Activated CD8-positive, alpha-beta T cell treated with anti-CD3 and anti-CD28 coated beads for 36 hours (primary cell): ENCODE results near the gene PLD4. TPM values are rescaled to one million over a fixed set of nuclear protein-coding genes. Genes with fewer than 3 reads are reported as not detected.
"Not testable (repeated sequence)": the region's sequence is repeated elsewhere in the genome, so short reads cannot be mapped to it uniquely, and the experiment has no call there.

Experiments used
- ATAC-seq: fragments of 200-7000 bp; cut with Tn5 transposase; one replicate; pipeline ENCODE4 v1.10.0; 2021; ENCODE audit warnings: mild to moderate bottlenecking, moderate library complexity
- CTCF ChIA-PET: fragments of 350-600 bp; sonication (Branson Sonifier 250); formaldehyde crosslinking; loops from one replicate; lab custom pipeline; 2021; ENCODE audit warnings: antibody characterized with exemption; lab: Charles Lee
- POLR2A ChIA-PET: fragments of 350-600 bp; sonication (Branson Sonifier 250); formaldehyde crosslinking; loops from one replicate; lab custom pipeline; 2021; ENCODE audit warnings: antibody characterized with exemption; lab: Charles Lee
- DNase-seq: peaks from one replicate; pipeline ENCODE4 v3.0.0-alpha.2; 2020
- H3K27ac Mint-ChIP-seq: one replicate; pipeline ENCODE4 v1.8.0; 2021; ENCODE audit warnings: mild to moderate bottlenecking, mixed read lengths
- H3K27me3 Mint-ChIP-seq: one replicate; pipeline ENCODE4 v1.8.0; 2021; ENCODE audit warnings: mixed read lengths
- H3K36me3 Mint-ChIP-seq: one replicate; pipeline ENCODE4 v1.8.0; 2021; ENCODE audit warnings: low read depth, mixed read lengths
- H3K4me1 Mint-ChIP-seq: one replicate; pipeline ENCODE4 v1.8.0; 2021; ENCODE audit warnings: low read depth, mixed read lengths
- H3K4me3 Mint-ChIP-seq: one replicate; pipeline ENCODE4 v1.8.0; 2021; ENCODE audit warnings: mild to moderate bottlenecking, moderate library complexity, mixed read lengths
- H3K9me3 Mint-ChIP-seq: one replicate; pipeline ENCODE4 v1.8.0; 2021; ENCODE audit warnings: mixed read lengths
- CTCF ChIP-seq: fragments of 200-600 bp; IDR thresholded peaks from one replicate; pipeline ENCODE4 v1.8.0; 2022; ENCODE audit warnings: antibody characterized with exemption, mild to moderate bottlenecking
- intact Hi-C: fragments of 100-400 bp; cut with micrococcal nuclease; formaldehyde crosslinking; loops from one replicate; pipeline ENCODE4 v1.10.0; 2022
- total RNA-seq, 2 experiments: library from RNA; stranded (reverse); gene quantifications; one replicate each; pipeline ENCODE4 v1.2.3, GENCODE V29; 2021

The PLD4 gene
- total RNA-seq, 2 experiments from 2014 or later: not detected

GRCh38 chr14:104947881-104948735 is 23.4 kb downstream of the PLD4 start:
- ATAC-seq, CTCF ChIA-PET: not testable (repeated sequence)

GRCh38 chr14:104948736-104949031 is 24.0 kb downstream of the PLD4 start:
- H3K27me3 Mint-ChIP-seq: no peaks in the 10 kb centered on the region
- ChIA-PET CTCF (no interaction called here), POLR2A (no interaction called here)

More at GRCh38 chr14:104947881-104948735, 23.4 kb downstream of the PLD4 start:
- DNase-seq, H3K4me3 Mint-ChIP-seq, H3K27me3 Mint-ChIP-seq, H3K4me1 Mint-ChIP-seq, H3K27ac Mint-ChIP-seq, intact Hi-C loops, H3K36me3 Mint-ChIP-seq, POLR2A ChIA-PET, H3K9me3 Mint-ChIP-seq: not testable (repeated sequence)

GRCh38 chr14:104949406-104949955 is 24.8 kb downstream of the PLD4 start:
- H3K27ac Mint-ChIP-seq, H3K36me3 Mint-ChIP-seq, intact Hi-C loops, DNase-seq, H3K4me3 Mint-ChIP-seq, CTCF ChIA-PET, H3K9me3 Mint-ChIP-seq, POLR2A ChIA-PET, H3K27me3 Mint-ChIP-seq, H3K4me1 Mint-ChIP-seq, ATAC-seq: not testable (repeated sequence)

More at GRCh38 chr14:104948736-104949031, 24.0 kb downstream of the PLD4 start:
- Mint-ChIP-seq H3K4me1 (no peaks in the 10 kb centered on the region), H3K9me3 (no peaks in the 10 kb centered on the region), H3K36me3 (no peaks in the 10 kb centered on the region), H3K4me3 (no peak overlapping the region), H3K27ac (no peak overlapping the region)
- intact Hi-C loops: no loop called here
- no peak for DNase-seq
- ATAC-seq: no peak
- TF ChIP-seq CTCF: no peak

GRCh38 chr14:104950021-104950420 is 25.3 kb downstream of the PLD4 start:
- intact Hi-C loops: no loop called here
- CTCF ChIA-PET: no interaction called here
- Mint-ChIP-seq H3K27ac (no peak overlapping the region), H3K4me1 (no peaks in the 10 kb centered on the region), H3K4me3 (no peak overlapping the region), H3K9me3 (no peaks in the 10 kb centered on the region), H3K36me3 (no peaks in the 10 kb centered on the region), H3K27me3 (no peaks in the 10 kb centered on the region)
- TF ChIP-seq CTCF: no peak
- no peak for ATAC-seq
- POLR2A ChIA-PET: no interaction called here
- DNase-seq: no peak

- intact Hi-C loops, ATAC-seq, H3K4me1 Mint-ChIP-seq, H3K27ac Mint-ChIP-seq, CTCF ChIA-PET, H3K9me3 Mint-ChIP-seq, H3K27me3 Mint-ChIP-seq, H3K4me3 Mint-ChIP-seq, POLR2A ChIA-PET, DNase-seq, H3K36me3 Mint-ChIP-seq: not testable (repeated sequence)
Measured at GRCh38 chr14:104950701-104951100, 26.0 kb downstream of the PLD4 start.

- H3K36me3 Mint-ChIP-seq, H3K4me3 Mint-ChIP-seq, ATAC-seq, CTCF ChIA-PET, H3K9me3 Mint-ChIP-seq, H3K27me3 Mint-ChIP-seq, intact Hi-C loops, DNase-seq, POLR2A ChIA-PET, H3K27ac Mint-ChIP-seq, H3K4me1 Mint-ChIP-seq: not testable (repeated sequence)
Measured at GRCh38 chr14:104951863-104952657, 27.4 kb downstream of the PLD4 start.
